DMS153 (cell line): ENCODE measurements around the gene RNF130.
A peak's percentile ranks its signal among the peaks of the same experiment; 100 is the strongest.

Experiments
- DNase-seq: peaks from one replicate; lab custom pipeline; 2025; lab: John Stamatoyannopoulos, UW

RNF130 gene

GRCh38 chr5:180084638-180085561 lies 13.3 kb upstream of the RNF130 start:
- DNase-seq = peak; percentile 75

GRCh38 chr5:180083529-180084060 lies 12.0 kb upstream of the RNF130 start:
- DNase-seq = no peak

- no peak for DNase-seq
Observed at GRCh38 chr5:180082633-180083420, 11.3 kb upstream of the RNF130 start.

- DNase-seq = no peak
Observed at GRCh38 chr5:180081481-180081880, 9.9 kb upstream of the RNF130 start.

- no peak for DNase-seq
Observed at GRCh38 chr5:180080486-180081280, 9.1 kb upstream of the RNF130 start.

GRCh38 chr5:180079702-180080466 lies 8.3 kb upstream of the RNF130 start:
- DNase-seq = no peak

- DNase-seq = no peak
Observed at GRCh38 chr5:180078348-180078747, 6.8 kb upstream of the RNF130 start.

GRCh38 chr5:180077594-180078284 lies 6.2 kb upstream of the RNF130 start:
- no peak for DNase-seq

GRCh38 chr5:180075703-180076102 lies 4.1 kb upstream of the RNF130 start:
- no peak for DNase-seq

GRCh38 chr5:180074462-180074861 lies 2.9 kb upstream of the RNF130 start:
- DNase-seq = no peak

GRCh38 chr5:180072556-180072955 lies 997 bp upstream of the RNF130 start:
- DNase-seq = no peak

GRCh38 chr5:180072256-180072548 lies 643 bp upstream of the RNF130 start:
- DNase-seq = no peak

GRCh38 chr5:180070756-180071530 lies 616 bp downstream of the RNF130 start:
- DNase-seq = no peak

- no peak for DNase-seq
Observed at GRCh38 chr5:180069589-180070247, 1.8 kb downstream of the RNF130 start.

- DNase-seq = no peak
Observed at GRCh38 chr5:180068519-180069090, 3.0 kb downstream of the RNF130 start.

- no peak for DNase-seq
Observed at GRCh38 chr5:180067986-180068385, 3.6 kb downstream of the RNF130 start.

- DNase-seq = no peak
Observed at GRCh38 chr5:180060192-180060591, 11.4 kb downstream of the RNF130 start.

- DNase-seq = no peak
Observed at GRCh38 chr5:180059326-180059725, 12.2 kb downstream of the RNF130 start.

GRCh38 chr5:180056153-180056552 lies 15.4 kb downstream of the RNF130 start:
- DNase-seq = no peak
